GM19397 (cell line): ENCODE results near the gene DDX20.
"Not testable (repeated sequence)": the region's sequence is repeated elsewhere in the genome, so short reads cannot be mapped to it uniquely, and the experiment has no call there.

Experiments used
- ATAC-seq: cut with Tn5 transposase; IDR thresholded peaks from one replicate; pipeline ENCODE4 v1.9.1; 2021; ENCODE audit warnings: mild to moderate bottlenecking, moderate library complexity; ENCODE audit not compliant: unreplicated experiment

Gene DDX20

GRCh38 chr1:111786669-111787207 is 31.0 kb downstream of the DDX20 start:
- ATAC-seq: no peak

DNA sequence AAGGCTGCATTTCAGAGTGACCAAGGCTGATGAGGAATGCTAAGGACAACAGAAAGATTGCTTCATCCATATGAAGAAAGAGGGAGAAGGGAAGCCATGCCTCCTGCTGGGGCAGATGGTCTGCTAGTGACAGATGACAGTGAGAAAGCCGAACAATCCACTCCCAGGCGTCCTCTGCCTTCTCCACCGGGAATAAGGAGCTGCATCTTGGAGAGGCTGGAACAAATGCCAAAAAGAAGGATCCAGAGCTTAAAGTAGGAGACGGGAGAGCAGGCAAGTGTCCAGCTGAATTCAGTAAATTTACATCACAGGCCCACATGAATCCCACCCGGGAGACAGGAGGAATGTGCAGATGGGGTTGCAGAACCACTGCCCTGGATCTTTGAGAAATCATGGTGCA is 33.4 kb downstream of the DDX20 start:
- ATAC-seq: no peak

- no peak for ATAC-seq
Measured at GRCh38 chr1:111789666-111790316, 34.1 kb downstream of the DDX20 start.

DNA sequence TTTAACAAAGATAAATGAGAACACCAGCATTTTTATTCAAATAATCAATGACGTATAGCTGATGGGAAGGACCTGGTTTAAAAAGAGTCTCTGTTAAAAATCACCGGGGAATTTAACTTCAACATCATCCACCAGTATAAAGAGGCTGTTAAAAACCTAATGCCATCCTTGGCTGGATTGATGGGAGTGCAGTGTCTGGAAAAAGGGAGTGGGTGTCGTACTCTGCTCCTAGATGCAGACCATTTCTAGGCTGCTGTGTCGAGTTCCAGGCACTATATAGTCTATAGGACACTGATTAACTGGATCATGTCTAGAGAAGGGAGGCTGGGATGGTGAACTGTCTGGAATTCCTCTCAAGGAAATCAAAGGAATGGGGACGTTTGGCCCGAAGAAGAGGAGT is 36.1 kb downstream of the DDX20 start:
- ATAC-seq: no peak

GRCh38 chr1:111792249-111792648 is 36.5 kb downstream of the DDX20 start:
- no peak for ATAC-seq

DNA sequence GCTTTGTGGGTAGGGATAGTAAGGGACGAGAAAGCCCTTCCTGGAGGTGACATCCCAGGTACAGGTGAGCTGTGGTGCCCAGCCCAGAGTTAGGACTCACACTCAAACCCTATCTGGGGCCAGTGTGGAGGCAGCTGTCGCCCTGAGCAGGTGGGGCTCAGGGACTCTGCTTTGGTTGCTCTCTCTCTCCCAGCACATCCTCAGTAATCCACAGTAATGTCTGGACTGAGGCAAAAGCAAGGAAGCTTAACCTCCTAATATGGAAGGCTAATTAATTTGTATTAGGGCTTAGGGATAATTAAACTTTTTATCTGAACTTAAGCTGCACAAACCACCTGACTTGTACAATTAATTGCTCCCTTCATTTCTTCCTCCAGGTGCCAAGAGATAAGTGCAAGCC is 38.2 kb downstream of the DDX20 start:
- no peak for ATAC-seq

GRCh38 chr1:111795401-111795800 is 39.7 kb downstream of the DDX20 start:
- ATAC-seq: no peak

GRCh38 chr1:111798580-111798979 is 42.9 kb downstream of the DDX20 start:
- no peak for ATAC-seq

DNA sequence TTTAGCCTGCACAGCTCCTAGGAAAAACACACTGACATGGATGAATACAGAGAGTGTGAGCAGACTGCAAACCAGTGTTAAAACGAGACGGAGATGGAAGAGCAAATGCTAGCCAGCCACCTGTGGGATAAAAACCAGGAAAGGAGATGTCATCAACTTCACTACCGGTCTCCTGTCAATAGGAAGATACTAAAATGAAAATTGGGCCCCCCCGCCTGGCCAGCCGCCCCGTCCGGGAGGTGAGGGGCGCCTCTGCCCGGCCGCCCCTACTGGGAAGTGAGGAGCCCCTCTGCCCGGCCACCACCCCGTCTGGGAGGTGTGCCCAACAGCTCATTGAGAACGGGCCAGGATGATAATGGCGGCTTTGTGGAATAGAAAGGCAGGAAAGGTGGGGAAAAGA is 44.0 kb downstream of the DDX20 start:
- ATAC-seq: not testable (repeated sequence)

- no peak for ATAC-seq
Measured at GRCh38 chr1:111801071-111801850, 45.6 kb downstream of the DDX20 start.

DNA sequence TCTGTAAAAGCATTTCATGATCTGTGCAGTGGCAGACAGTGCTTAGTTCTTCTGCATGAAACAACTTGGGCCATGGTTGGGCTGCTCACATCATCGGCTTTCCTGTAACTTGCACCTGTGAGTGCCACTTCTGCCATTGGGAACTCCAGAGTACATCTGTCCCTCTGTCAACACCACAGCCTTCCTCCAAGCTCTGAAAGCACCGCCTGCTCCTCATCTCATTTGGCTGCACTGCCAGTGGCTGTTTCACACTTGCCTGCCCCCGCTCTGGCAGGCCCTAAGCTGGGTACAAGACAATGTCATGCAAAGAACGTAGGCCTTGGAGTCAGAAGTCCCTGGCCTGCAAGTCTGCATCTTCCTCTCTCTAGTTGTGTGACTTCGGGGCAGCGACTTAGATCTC is 46.4 kb downstream of the DDX20 start:
- no peak for ATAC-seq

DNA sequence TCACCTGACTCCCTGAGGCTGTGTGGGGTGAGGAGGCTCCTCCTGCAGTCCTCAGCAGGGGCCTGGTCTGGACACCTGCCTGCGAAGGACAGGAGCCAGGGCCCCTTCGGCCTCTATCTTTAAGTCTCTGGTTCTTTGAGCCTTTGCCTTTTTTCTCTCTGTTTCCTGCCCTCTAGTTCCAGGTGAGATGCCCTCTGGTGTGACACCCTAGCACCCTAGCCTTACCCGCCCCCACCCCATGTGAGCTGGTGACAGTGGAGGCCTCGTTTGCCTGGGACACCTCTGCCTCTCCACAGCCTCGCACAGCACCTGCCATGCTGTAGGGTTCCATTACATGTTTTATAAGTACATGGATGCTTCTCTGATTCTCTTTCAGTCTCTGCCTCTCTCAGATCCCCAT is 47.3 kb downstream of the DDX20 start:
- ATAC-seq: no peak

DNA sequence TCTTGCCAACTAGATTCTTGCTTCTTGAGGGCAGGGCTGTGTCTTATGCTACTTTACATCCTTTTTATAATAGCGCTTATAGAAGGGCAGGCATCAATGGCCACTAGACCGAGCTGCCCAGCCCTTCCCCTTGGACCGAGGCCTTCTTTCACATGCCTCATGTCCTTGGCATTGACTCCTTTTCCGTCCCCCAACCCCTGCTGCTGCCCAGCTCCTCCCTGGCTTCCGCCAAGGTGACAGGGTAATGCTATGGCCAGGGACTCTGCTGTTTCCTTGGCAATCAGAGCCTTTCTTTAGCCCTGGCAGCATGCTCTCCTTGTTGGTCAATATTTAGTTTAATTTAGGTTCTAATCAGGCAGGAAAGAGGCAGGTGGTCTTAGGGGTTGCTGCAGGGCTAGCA is 48.2 kb downstream of the DDX20 start:
- no peak for ATAC-seq

DNA sequence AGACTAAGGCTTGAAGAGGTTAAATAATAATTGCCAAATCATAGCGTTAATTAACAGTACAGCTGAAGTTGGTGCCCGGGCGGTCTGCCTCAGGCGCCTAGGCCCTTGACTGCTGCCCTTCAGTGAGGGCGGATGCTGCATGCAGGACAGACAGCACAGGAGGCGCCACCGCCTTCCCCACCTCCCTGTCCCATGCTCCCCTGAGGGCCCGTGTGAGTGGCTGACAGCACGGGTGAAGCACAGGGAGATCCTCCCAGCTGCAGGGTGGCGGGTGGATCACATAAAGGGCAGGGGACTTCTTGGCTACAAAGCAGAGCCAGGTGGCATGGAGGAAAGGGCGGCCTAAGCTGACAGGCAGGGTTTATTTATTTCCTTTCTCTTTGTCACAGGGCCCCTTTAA is 49.1 kb downstream of the DDX20 start:
- no peak for ATAC-seq

GRCh38 chr1:111805251-111805650 is 49.5 kb downstream of the DDX20 start:
- no peak for ATAC-seq

DNA sequence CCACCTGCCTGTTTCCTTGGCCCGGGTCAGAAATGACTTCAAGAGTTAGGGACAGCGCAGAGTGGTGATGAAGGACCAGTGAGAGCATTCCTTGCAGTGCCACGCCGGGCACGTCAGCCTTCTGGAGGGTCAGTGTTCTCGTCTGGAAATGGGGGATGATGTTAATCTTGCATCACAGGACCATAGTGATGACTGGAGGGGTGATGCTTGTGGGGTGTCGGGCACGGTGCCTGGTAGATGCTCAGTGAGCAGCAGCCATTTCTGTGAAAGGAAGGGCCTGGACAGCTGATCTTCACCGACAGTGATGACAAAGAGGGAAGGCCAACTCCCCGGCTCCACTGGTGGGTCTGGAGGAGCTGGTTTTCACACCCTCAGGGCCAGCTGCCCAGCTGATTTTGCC is 56.2 kb downstream of the DDX20 start:
- no peak for ATAC-seq

DNA sequence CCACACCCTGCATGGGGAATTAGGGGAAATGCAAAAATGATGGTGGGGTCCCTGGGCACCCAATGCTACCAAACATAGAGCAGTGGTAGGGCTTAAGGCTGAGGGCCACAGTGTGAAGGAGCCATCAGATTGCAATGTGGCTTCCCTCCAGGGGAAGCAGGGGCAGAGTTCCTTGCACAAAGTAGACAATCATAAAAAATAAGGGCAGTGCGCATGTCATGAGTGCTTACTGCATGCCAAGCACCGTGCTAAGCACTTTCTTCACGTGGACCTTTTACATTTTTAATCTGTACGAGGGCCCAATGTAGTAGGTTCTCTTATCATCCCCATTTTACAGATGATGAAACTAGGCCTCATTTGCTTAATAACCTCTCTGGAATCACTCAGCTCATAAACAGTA is 56.6 kb downstream of the DDX20 start:
- no peak for ATAC-seq

DNA sequence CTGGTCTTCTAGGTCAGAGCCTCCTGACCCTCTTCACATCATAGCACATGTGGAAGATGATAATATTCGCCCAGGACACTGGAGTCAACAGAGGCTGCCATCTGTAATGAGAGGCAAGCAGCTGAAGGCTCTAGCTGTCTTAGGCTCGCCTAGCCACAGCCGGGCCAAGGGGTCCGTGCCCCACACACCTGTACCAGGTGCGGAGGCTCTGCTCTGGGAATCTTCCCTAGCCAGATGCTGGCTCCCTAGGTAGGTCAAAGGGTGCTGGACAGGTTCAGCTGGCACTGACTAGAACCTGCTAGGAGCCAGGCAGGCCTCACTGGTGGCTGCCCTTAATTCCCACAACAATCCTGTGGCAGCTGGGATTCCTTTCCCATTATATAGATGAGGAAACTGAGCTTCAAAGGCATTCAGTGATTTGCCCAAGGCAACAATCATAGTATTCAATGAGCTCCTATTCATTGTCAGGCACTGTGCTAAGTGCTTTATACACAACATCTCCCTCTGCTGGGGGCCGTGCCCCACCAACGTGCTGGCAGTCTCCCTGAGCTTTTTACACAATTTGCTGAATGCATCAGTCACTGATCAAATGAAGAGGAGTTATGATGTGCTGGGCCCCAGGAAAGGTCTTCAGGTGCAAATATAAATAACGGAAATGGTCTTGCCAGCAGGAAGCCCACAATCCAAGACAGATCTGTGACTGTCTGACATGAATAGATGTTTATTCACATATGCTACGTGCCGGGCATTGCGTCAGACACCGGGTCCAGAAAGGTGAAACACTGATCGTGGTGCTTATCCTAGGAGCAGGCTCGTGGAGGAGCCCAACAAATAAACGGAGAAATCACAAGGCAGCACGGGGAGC is 58.0 kb downstream of the DDX20 start:
- ATAC-seq: no peak

DNA sequence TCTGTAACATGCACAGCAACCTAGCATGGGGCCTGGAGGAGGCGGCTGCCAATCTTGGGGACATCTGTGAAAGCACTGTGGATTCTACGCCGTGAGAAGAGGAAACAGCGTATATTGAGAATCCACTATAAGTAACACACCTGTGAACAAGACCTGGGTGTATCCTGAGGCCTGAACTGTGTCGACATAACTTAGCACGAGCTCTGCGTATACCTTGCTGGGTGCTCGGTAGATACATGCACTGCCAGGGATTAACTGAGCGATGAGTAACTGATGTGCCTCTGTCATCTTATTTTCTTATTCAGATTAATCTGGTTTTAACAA is 58.6 kb downstream of the DDX20 start:
- ATAC-seq: no peak

DNA sequence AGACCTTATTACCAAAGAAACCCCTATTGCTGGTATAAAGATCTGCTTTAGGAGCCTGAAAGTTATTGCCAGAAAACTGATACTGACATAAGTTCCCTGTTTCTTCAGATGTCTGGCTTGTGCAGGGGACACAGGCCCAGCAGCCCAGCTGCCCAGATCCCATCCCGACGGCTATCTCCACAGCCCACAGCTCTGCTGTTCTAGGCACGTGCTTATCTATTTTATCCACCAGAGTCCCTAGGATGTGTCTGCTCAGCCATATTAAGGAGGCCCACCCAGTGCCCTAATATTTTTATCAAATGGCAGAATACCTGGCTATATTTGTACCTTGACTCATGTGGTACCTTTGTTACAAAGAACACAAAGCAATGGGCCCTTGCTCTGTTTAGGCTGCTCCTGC is 58.9 kb downstream of the DDX20 start:
- no peak for ATAC-seq
